GM12801 (cell line): ENCODE data around the gene CTNNB1.

Source experiments
- TF ChIP-seq, protein P1 (sequence below): IDR thresholded peaks from one replicate; pipeline ENCODE4 v1.5.1; 2011; ENCODE audit warnings: control low read depth; ENCODE audit not compliant: insufficient read length; ENCODE audit errors: extremely low read depth

CTNNB1 gene

DNA sequence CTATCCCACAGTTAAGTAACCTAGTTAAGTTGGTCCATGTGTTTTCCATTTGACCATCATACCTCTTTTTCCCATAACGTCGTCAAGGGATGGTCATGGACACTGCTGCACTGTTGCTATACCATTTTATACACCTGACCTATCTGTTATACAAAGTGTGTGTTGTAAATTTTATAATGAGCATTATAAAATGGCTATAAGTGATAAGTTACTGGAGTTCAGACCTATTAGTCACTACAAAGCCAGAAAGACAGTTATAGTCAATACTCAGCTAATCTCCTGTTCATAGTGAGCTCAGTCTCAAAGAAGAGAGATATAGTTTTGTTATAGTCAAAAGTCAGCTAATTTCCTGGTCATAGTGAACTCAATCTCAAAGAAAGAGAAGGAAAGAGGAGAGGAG is 18.9 kb upstream of the CTNNB1 start:
- TF ChIP-seq, protein P1, sequence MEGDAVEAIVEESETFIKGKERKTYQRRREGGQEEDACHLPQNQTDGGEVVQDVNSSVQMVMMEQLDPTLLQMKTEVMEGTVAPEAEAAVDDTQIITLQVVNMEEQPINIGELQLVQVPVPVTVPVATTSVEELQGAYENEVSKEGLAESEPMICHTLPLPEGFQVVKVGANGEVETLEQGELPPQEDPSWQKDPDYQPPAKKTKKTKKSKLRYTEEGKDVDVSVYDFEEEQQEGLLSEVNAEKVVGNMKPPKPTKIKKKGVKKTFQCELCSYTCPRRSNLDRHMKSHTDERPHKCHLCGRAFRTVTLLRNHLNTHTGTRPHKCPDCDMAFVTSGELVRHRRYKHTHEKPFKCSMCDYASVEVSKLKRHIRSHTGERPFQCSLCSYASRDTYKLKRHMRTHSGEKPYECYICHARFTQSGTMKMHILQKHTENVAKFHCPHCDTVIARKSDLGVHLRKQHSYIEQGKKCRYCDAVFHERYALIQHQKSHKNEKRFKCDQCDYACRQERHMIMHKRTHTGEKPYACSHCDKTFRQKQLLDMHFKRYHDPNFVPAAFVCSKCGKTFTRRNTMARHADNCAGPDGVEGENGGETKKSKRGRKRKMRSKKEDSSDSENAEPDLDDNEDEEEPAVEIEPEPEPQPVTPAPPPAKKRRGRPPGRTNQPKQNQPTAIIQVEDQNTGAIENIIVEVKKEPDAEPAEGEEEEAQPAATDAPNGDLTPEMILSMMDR = no peak

DNA sequence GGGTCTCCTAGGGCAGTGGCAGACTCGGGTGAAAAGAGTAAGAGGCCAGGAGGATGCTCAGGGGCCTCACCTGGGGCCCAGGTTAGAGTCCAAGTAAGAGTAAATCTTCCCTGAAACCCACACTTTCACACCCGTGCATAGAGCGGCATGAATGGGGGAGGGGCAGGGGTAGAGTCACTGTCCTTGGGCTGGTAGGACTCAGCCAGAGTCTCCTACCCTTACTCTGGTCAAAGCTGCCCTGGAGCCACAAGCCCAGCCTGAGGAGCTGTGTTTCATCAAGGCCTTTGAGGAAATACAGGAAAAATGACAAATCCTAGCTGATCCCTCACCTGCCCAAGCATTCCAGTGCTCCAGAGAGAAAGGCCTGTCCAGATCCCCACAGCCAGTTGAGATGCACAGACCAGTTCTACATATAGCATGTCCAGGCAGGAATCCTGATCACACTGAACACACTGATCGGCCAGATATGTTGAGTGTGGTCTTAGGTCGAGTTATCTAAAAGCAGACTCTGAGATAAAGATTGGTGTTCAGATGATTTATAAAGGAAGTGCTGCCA is 16.7 kb upstream of the CTNNB1 start:
- TF ChIP-seq, protein P1 = no peak

DNA sequence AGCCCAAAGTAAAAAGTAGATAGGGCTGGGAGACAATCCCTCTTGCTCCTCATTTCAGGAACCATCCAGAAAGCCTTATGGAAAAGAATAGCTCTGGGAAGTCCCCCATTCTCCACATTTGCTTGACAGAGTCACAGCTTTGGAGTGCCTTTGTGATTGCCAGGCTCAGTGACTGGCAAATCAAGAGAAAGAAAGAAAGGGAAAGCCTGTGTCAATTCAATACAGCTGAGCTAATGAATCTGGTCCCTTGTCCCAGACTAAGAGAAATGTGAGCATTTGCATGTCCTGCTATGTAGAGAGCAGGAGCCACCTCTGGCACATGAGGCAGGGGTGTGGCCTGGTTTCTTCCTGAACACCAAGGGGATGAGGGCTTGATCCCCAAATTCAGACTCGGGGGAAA is 14.9 kb upstream of the CTNNB1 start:
- TF ChIP-seq, protein P1 = no peak

DNA sequence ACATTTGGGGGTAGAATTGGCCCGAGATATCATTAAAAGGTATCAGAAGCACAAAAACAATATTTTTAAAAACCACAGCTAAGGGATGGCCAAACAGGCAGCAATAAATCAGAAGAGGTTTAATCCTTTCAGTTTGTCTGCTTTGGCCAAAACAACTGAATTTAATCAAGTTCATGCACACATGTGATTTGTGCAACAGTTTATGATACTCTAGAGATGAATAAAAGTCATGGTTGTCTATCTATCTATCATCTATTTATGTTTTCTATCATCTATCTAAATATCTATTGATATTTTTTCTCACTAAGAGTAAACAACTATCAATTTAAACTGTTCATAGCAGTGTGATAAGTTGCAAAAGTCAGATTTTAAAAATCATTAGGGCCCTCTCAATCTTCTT is 13.0 kb upstream of the CTNNB1 start:
- TF ChIP-seq, protein P1 = no peak

DNA sequence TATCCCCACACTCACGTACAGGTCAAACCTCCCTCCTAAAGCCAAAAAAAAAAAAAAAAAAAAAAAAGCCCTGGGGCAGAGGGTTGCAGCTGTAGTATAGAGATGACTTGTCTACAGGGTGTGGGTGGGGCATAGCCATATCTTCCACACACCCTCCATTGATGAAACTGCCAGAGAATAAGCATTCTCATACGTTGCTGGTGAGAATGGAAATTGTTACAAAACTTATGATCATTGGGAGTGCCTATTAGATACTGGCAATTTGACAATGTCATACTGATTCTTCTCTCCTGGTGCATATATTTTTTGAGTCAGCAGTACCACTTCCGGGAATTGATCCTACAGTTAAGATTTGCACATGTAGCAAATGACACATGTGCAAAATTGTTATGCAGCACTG is 11.0 kb upstream of the CTNNB1 start:
- TF ChIP-seq, protein P1 = no peak

DNA sequence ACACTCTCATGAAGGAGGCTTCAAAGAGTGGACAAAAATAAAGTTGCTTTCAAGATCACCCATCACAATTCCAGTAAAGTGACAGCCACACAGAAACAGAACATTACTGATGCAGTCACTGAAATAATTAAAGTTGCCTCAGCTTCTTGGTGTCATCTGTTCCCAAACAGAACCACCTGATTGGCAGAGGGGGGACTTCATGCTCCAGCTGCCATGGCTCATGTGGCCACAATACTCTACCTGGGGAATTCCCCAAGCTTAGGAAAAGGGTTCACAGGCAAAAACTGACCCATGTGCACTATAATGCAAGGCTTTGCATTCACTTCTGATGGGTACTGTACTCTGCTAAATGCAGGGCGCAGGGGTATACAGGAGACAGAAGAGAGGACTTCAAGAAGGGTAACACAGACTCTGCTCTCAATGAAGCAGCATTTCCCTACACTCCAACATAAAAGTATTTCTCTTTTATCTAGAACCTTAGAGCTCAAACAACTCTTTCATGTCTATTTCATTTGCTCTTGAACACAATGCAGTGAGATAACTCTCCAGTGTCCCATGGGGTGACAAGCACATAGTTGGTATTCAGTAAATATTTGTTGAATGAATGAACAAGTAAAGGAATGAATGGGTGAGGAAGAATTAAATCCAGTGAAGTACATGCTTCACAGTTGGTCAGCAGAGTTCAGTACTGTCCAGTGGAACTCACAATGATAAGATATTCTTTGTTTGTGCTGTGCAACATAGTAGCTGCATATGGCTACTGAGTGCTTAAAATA is 8.6 kb upstream of the CTNNB1 start:
- TF ChIP-seq, protein P1 = no peak

DNA sequence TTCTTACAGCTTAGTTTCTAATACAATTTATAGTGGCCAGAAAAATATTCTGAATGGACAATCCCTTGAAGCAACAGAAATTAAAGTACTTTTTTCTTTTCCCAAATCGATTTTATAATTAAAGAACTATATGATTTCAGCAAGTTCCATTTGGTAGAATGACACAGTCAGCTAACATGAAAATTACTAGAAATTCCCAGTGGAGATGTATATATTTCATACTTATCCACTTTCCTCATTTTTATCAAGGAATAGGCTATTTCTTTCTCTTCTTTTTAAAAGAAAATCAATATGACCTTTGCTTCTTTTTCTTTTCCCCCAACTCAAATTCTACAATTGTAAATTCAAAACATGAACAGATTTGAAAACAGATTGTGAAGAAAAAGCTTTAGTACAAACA is 6.4 kb upstream of the CTNNB1 start:
- TF ChIP-seq, protein P1 = no peak
